HG02678 (cell line): Measurements from ENCODE around the gene EFCAB6.

Experiments
- ATAC-seq: cut with Tn5 transposase; IDR thresholded peaks from one replicate; pipeline ENCODE4 v1.9.1; 2021; ENCODE audit warnings: mild to moderate bottlenecking, moderate library complexity; ENCODE audit not compliant: unreplicated experiment

The EFCAB6 gene

GRCh38 chr22:43533656-43534428 is 278.3 kb downstream of the EFCAB6 start:
- no peak for ATAC-seq

GRCh38 chr22:43533156-43533530 is 279.0 kb downstream of the EFCAB6 start:
- no peak for ATAC-seq

- no peak for ATAC-seq
Observed at GRCh38 chr22:43532301-43533155, 279.6 kb downstream of the EFCAB6 start.

- no peak for ATAC-seq
Observed at GRCh38 chr22:43531651-43532050, 280.5 kb downstream of the EFCAB6 start.

GRCh38 chr22:43530349-43531201 is 281.5 kb downstream of the EFCAB6 start:
- no peak for ATAC-seq

- no peak for ATAC-seq
Observed at GRCh38 chr22:43529934-43530333, 282.2 kb downstream of the EFCAB6 start.

- no peak for ATAC-seq
Observed at GRCh38 chr22:43529461-43529860, 282.6 kb downstream of the EFCAB6 start.

GRCh38 chr22:43528601-43529360 is 283.3 kb downstream of the EFCAB6 start:
- no peak for ATAC-seq

- no peak for ATAC-seq
Observed at GRCh38 chr22:43526946-43527345, 285.2 kb downstream of the EFCAB6 start.

- no peak for ATAC-seq
Observed at GRCh38 chr22:43526117-43526655, 285.9 kb downstream of the EFCAB6 start.

GRCh38 chr22:43521716-43522115 is 290.4 kb downstream of the EFCAB6 start:
- no peak for ATAC-seq

GRCh38 chr22:43520632-43521039 is 291.5 kb downstream of the EFCAB6 start:
- no peak for ATAC-seq

GRCh38 chr22:43516996-43517635 is 295.0 kb downstream of the EFCAB6 start:
- no peak for ATAC-seq

- no peak for ATAC-seq
Observed at GRCh38 chr22:43516386-43516785, 295.7 kb downstream of the EFCAB6 start.

- ATAC-seq = no peak
Observed at GRCh38 chr22:43515902-43516301, 296.2 kb downstream of the EFCAB6 start.

- no peak for ATAC-seq
Observed at GRCh38 chr22:43515411-43515810, 296.7 kb downstream of the EFCAB6 start.

- no peak for ATAC-seq
Observed at GRCh38 chr22:43514476-43515157, 297.5 kb downstream of the EFCAB6 start.

- no peak for ATAC-seq
Observed at GRCh38 chr22:43512279-43512678, 299.8 kb downstream of the EFCAB6 start.

GRCh38 chr22:43511276-43511910 is 300.7 kb downstream of the EFCAB6 start:
- ATAC-seq = no peak
